CD14-positive monocyte (primary cell): ENCODE results near the gene FBXL13. TPM values are rescaled to one million over a fixed set of nuclear protein-coding genes. Genes with fewer than 3 reads are reported as not detected.

Experiments
- DNase-seq, 3 donors: peaks; one replicate each; pipeline ENCODE4 v3.0.0-alpha.2; 2011 to 2022
- H2AFZ ChIP-seq: 2 replicates; pipeline ENCODE4 v1.6.0; 2012; ENCODE audit warnings: mild to moderate bottlenecking, low read depth, low read length, inconsistent platforms; ENCODE audit not compliant: insufficient read depth, poor library complexity, severe bottlenecking
- H3K27ac ChIP-seq, 2 donors: 1 replicate in 1 of 2; 2 replicates in 1 of 2; pipeline ENCODE4 v1.5.1; 2012 to 2013; ENCODE audit warnings: low read length in 2 of 2, control low read depth in 1 of 2, inconsistent platforms in 1 of 2, low read depth in 1 of 2, mild to moderate bottlenecking in 1 of 2
- H3K27me3 ChIP-seq, 2 donors: one replicate each; pipeline versions ENCODE4 v1.6.0 to v1.6.1; 2011 to 2013; ENCODE audit warnings: low read length in 2 of 2; ENCODE audit not compliant: control insufficient read depth in 2 of 2, insufficient read depth in 2 of 2
- H3K36me3 ChIP-seq, 2 donors: replicated peaks in 1 of 2; 1 replicate in 1 of 2; 2 replicates in 1 of 2; pipeline versions ENCODE4 v1.5.1 to v1.6.1; 2012 to 2013; ENCODE audit warnings: low read length in 2 of 2, control low read depth in 1 of 2, inconsistent platforms in 1 of 2, mild to moderate bottlenecking in 1 of 2; ENCODE audit not compliant: insufficient read depth in 2 of 2, control insufficient read depth in 1 of 2
- H3K4me1 ChIP-seq, 2 donors: 1 replicate in 1 of 2; 2 replicates in 1 of 2; pipeline versions ENCODE4 v1.5.1 to v1.6.1; 2012 to 2013; ENCODE audit warnings: low read length in 2 of 2, control low read depth in 1 of 2, inconsistent platforms in 1 of 2, mild to moderate bottlenecking in 1 of 2, moderate library complexity in 1 of 2; ENCODE audit not compliant: insufficient read depth in 2 of 2, control insufficient read depth in 1 of 2
- H3K4me2 ChIP-seq: replicated peaks from 2 replicates; pipeline ENCODE3; 2012; ENCODE audit warnings: low read length, moderate library complexity, mild to moderate bottlenecking; ENCODE audit not compliant: poor library complexity, severe bottlenecking; ENCODE audit errors: extremely low read depth
- H3K4me3 ChIP-seq, 3 experiments: fragments of 200-600 bp in 1 of 3; sonication (generic) in 1 of 3; replicated peaks in 1 of 3; 1 replicate in 2 of 3; 2 replicates in 1 of 3; pipeline ENCODE4 v1.5.1; 2011 to 2013; ENCODE audit warnings: low read length in 3 of 3, mild to moderate bottlenecking in 3 of 3, control low read depth in 2 of 3, low read depth in 2 of 3, inconsistent platforms in 1 of 3, moderate library complexity in 1 of 3
- H3K79me2 ChIP-seq: 2 replicates; pipeline ENCODE4 v1.6.0; 2012; ENCODE audit warnings: mild to moderate bottlenecking, control low read depth, inconsistent platforms, low read length, moderate library complexity; ENCODE audit not compliant: insufficient read depth
- H3K9ac ChIP-seq: 2 replicates; pipeline ENCODE4 v1.6.0; 2017; ENCODE audit warnings: low read length, mild to moderate bottlenecking; ENCODE audit not compliant: insufficient read depth, poor library complexity, severe bottlenecking
- H3K9me3 ChIP-seq, 2 donors: replicated peaks in 1 of 2; 1 replicate in 1 of 2; 2 replicates in 1 of 2; pipeline versions ENCODE4 v1.5.1 to v1.6.1; 2012 to 2013; ENCODE audit warnings: low read length in 2 of 2, control low read depth in 1 of 2; ENCODE audit not compliant: control insufficient read depth in 1 of 2, insufficient read depth in 1 of 2
- H4K20me1 ChIP-seq: 2 replicates; pipeline ENCODE4 v1.6.0; 2012; ENCODE audit warnings: mild to moderate bottlenecking, low read length, control low read depth, moderate library complexity; ENCODE audit not compliant: insufficient read depth
- H3K27ac Mint-ChIP-seq, 7 donors: one replicate each; pipeline ENCODE4 v1.8.0; 2020; ENCODE audit warnings: mild to moderate bottlenecking in 7 of 7, mixed read lengths in 7 of 7, moderate library complexity in 6 of 7, inconsistent platforms in 2 of 7
- H3K27me3 Mint-ChIP-seq, 3 donors: one replicate each; pipeline ENCODE4 v1.8.0; 2021 to 2022; ENCODE audit warnings: low read depth in 3 of 3, mild to moderate bottlenecking in 3 of 3, mixed read lengths in 3 of 3, moderate library complexity in 3 of 3, inconsistent platforms in 1 of 3
- H3K36me3 Mint-ChIP-seq, 2 donors: one replicate each; pipeline ENCODE4 v1.8.0; 2020; ENCODE audit warnings: mixed read lengths in 2 of 2, inconsistent platforms in 1 of 2, mild to moderate bottlenecking in 1 of 2
- H3K4me1 Mint-ChIP-seq: one replicate; pipeline ENCODE4 v1.8.0; 2020; ENCODE audit warnings: mild to moderate bottlenecking, mixed read lengths
- H3K4me3 Mint-ChIP-seq, 2 donors: one replicate each; pipeline ENCODE4 v1.8.0; 2020; ENCODE audit warnings: mild to moderate bottlenecking in 2 of 2, mixed read lengths in 2 of 2, moderate library complexity in 1 of 2
- H3K9me3 Mint-ChIP-seq, 7 donors: one replicate each; pipeline ENCODE4 v1.8.0; 2020 to 2022; ENCODE audit warnings: mixed read lengths in 7 of 7, mild to moderate bottlenecking in 6 of 7, moderate library complexity in 6 of 7, inconsistent platforms in 2 of 7
- CTCF ChIP-seq: fragments of 200-600 bp; IDR thresholded peaks from one replicate; pipeline ENCODE4 v1.8.0; 2022; ENCODE audit warnings: antibody characterized with exemption, mild to moderate bottlenecking
- WGBS: methylation state at CpG from one replicate; pipeline ENCODE4 v1.1.5; 2013; ENCODE audit warnings: missing lambda C conversion rate; ENCODE audit not compliant: insufficient coverage; 5-methylcytosine and 5-hydroxymethylcytosine counted together
- intact Hi-C, 2 donors: fragments of 100-400 bp; cut with micrococcal nuclease; formaldehyde crosslinking; loops; one replicate each; pipeline versions ENCODE4 v1.15.0 to v1.15.1; 2023
- polyA plus RNA-seq, 3 donors: library from polyadenylated mRNA; depleted of rRNA in 1 of 3; unstranded in 2 of 3; stranded (reverse) in 1 of 3; fragments of 300-500 nt in 2 of 3; fragments of >200 nt in 1 of 3; fragmentation: Illumina TruSeq in 2 of 3; gene quantifications; 1 replicate in 2 of 3; 2 replicates in 1 of 3; pipeline ENCODE4 v1.2.3, GENCODE V29; 2012 to 2021

FBXL13 gene
- polyA plus RNA-seq, 3 donors = 0.05 TPM; not detected in 2

DNA sequence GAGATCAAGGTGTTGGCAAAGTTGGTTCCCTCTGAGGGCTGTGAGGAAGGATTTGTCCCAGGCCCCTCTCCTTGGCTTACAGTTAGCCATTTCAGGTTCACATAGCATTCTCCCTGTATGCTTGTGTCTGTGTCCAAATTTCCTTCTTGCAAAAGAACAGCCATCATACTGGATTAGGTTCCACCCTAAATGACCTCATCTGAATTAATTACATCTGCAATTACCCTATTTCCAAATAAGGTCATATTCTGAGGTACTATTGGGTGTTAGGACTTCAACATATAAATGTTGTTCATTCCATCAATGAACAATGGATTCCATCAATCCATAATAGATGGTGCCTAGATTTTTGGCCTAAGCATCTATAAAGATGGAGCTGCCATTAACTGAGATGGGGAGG is 178.0 kb downstream of the FBXL13 start:
- intact Hi-C loops = no loop called here
- no peak overlapping the region for H3K4me3 Mint-ChIP-seq
- no peak overlapping the region for H2AFZ ChIP-seq
- H3K9me3 Mint-ChIP-seq = peaks cover 0 to 2% (median 0%) of the 10 kb centered on the region in 7 donors
- no peaks in the 10 kb centered on the region for H3K36me3 Mint-ChIP-seq
- H3K27ac Mint-ChIP-seq = no peak overlapping the region
- no peak overlapping the region for H3K4me2 ChIP-seq
- no peak overlapping the region for H3K9ac ChIP-seq
- no peak for TF ChIP-seq CTCF
- no peaks in the 10 kb centered on the region for H3K36me3 ChIP-seq
- H3K27me3 Mint-ChIP-seq = peaks cover 0 to 2% (median 0%) of the 10 kb centered on the region in 3 donors
- no peaks in the 10 kb centered on the region for H4K20me1 ChIP-seq
- H3K9me3 ChIP-seq = no peaks in the 10 kb centered on the region
- H3K4me3 ChIP-seq = no peak overlapping the region
- H3K4me1 ChIP-seq = peaks cover 37 to 50% of the 10 kb centered on the region in 2 donors
- DNase-seq = no peak
- no peaks in the 10 kb centered on the region for H3K79me2 ChIP-seq
- no peaks in the 10 kb centered on the region for H3K27me3 ChIP-seq
- no peak overlapping the region for H3K27ac ChIP-seq
- H3K4me1 Mint-ChIP-seq = peaks cover 71% of the 10 kb centered on the region

- no peaks in the 10 kb centered on the region for H3K27me3 ChIP-seq
- intact Hi-C loops = no loop called here
- DNase-seq = no peak
- H3K27ac Mint-ChIP-seq = peak overlapping the region in 1 of 7 donors; percentile 25
- peaks cover 47 to 60% of the 10 kb centered on the region in 2 donors for H3K4me1 ChIP-seq
- TF ChIP-seq CTCF = no peak
- no peaks in the 10 kb centered on the region for H3K9me3 ChIP-seq
- no peak overlapping the region for H3K4me3 ChIP-seq
- no peak overlapping the region for H3K27ac ChIP-seq
- H3K9me3 Mint-ChIP-seq = peaks cover 0 to 2% (median 0%) of the 10 kb centered on the region in 7 donors
- no peaks in the 10 kb centered on the region for H4K20me1 ChIP-seq
- no peaks in the 10 kb centered on the region for H3K79me2 ChIP-seq
- 0% methylated on average over 1 of the region's 3 CpGs for WGBS
- H3K4me1 Mint-ChIP-seq = peaks cover 78% of the 10 kb centered on the region
- H3K27me3 Mint-ChIP-seq = peaks cover 0 to 2% (median 0%) of the 10 kb centered on the region in 3 donors
- no peak overlapping the region for H3K4me3 Mint-ChIP-seq
- no peaks in the 10 kb centered on the region for H3K36me3 ChIP-seq
- H3K4me2 ChIP-seq = no peak overlapping the region
- no peak overlapping the region for H3K9ac ChIP-seq
- H3K36me3 Mint-ChIP-seq = no peaks in the 10 kb centered on the region
- H2AFZ ChIP-seq = no peak overlapping the region
Measured at GRCh38 chr7:102895602-102896001, 179.0 kb downstream of the FBXL13 start.
